Measurements from ENCODE around the gene DDX39B. TPM values are rescaled to one million over a fixed set of nuclear protein-coding genes. Genes with fewer than 3 reads are reported as not detected.

Gene DDX39B
- total and polyA plus RNA-seq, 9 of the 15 experiments (the other 6 are each of a cell fraction or from before 2014, with no cell fraction given), result 479 to 869 (median 592) TPM

GRCh38 chr6:31560697-31561058 lies 18.9 kb upstream of the DDX39B start:
- no peak overlapping the region for H2AFZ ChIP-seq (ENCODE audit: low read depth, low read length)
- no peaks in the 10 kb centered on the region for H3K27me3 ChIP-seq (ENCODE audit: control insufficient read depth in 2 of 2, insufficient read depth in 2 of 2, low read length in 2 of 2)
- no peaks in the 10 kb centered on the region for H4K20me1 ChIP-seq (replicated peaks; ENCODE audit: control insufficient read depth, insufficient read depth, low read length)
- POLR2A ChIA-PET, result interaction anchor here (1.3 to 5.8 kb wide), 3 partner anchors 12 to 38 kb away, joined by 4 to 38 read pairs (median 8); partner anchors contain the start of genes ATP6V1G2, DDX39B and NFKBIL1
- peak overlapping the region; percentile 4 to 77; a peak in 2 of 4 replicates for H3K9ac ChIP-seq (ENCODE audit: insufficient read depth in 1 of 2, low read depth in 2 of 2, low read length in 2 of 2)
- no TSS peak for BruUV-seq (replicated peaks)
- intact Hi-C loops (cut with micrococcal nuclease) (no loop called here), in situ Hi-C loops (cut with MboI) (no loop called here)
- no peak for DNase-seq (ENCODE audit: extremely low read depth in 1 of 4, low spot score in 3 of 4)
- H3K9me1 ChIP-seq (ENCODE audit: control insufficient read depth, insufficient read depth, low read length), result peaks cover 6% of the 10 kb centered on the region
- peak overlapping the region; percentile 41; the same call in 2 of the 3 replicates for H3K27ac ChIP-seq (ENCODE audit: extremely low read depth, low read depth, low read length)
- ATAC-seq, result no peak
- no peak overlapping the region for H3K4me3 ChIP-seq
- H3K4me2 ChIP-seq (ENCODE audit: insufficient read depth, low read length), result no peak overlapping the region
- H3K79me2 ChIP-seq (ENCODE audit: control insufficient read depth, insufficient read depth, low read length), result no peaks in the 10 kb centered on the region
- no peaks in the 10 kb centered on the region for H3K9me3 ChIP-seq (replicated peaks; ENCODE audit: control insufficient read depth, insufficient read depth, low read depth, low read length)
- peaks cover 46% of the 10 kb centered on the region for H3K36me3 ChIP-seq (ENCODE audit: control insufficient read depth, insufficient read depth, low read length)
- no peak for FAIRE-seq
- H3K4me1 ChIP-seq (replicated peaks in 1 of 2; ENCODE audit: control insufficient read depth in 2 of 2, insufficient read depth in 2 of 2, low read length in 2 of 2), result peaks cover 47 to 64% of the 10 kb centered on the region in 2 experiments
- CTCF ChIA-PET (ENCODE audit: low intra/inter-chr PET ratio), result no interaction called here
- TF ChIP-seq, protein P1, sequence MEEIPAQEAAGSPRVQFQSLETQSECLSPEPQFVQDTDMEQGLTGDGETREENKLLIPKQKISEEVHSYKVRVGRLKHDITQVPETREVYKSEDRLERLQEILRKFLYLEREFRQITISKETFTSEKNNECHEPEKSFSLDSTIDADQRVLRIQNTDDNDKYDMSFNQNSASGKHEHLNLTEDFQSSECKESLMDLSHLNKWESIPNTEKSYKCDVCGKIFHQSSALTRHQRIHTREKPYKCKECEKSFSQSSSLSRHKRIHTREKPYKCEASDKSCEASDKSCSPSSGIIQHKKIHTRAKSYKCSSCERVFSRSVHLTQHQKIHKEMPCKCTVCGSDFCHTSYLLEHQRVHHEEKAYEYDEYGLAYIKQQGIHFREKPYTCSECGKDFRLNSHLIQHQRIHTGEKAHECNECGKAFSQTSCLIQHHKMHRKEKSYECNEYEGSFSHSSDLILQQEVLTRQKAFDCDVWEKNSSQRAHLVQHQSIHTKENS (CRISPR knock-in tag; IDR thresholded peaks at IDR 0.05), result no peak
- TF ChIP-seq, protein P2, sequence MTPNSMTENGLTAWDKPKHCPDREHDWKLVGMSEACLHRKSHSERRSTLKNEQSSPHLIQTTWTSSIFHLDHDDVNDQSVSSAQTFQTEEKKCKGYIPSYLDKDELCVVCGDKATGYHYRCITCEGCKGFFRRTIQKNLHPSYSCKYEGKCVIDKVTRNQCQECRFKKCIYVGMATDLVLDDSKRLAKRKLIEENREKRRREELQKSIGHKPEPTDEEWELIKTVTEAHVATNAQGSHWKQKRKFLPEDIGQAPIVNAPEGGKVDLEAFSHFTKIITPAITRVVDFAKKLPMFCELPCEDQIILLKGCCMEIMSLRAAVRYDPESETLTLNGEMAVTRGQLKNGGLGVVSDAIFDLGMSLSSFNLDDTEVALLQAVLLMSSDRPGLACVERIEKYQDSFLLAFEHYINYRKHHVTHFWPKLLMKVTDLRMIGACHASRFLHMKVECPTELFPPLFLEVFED (CRISPR knock-in tag; conservative IDR thresholded peaks at IDR 0.05), result no peak
- TF ChIP-seq ELF1 (tag; IDR thresholded peaks at IDR 0.05) (no peak), HMBOX1 (IDR thresholded peaks at IDR 0.05) (peak; percentile 60; the same call in 1 of the 2 replicates), SREBF1 (IDR thresholded peaks at IDR 0.05; ENCODE audit: borderline replicate concordance, low read depth, low read length) (no peak), E2F8 (IDR thresholded peaks at IDR 0.05; ENCODE audit: low read depth, partially characterized antibody) (peak; percentile 7), STAT6 (CRISPR knock-in tag; IDR thresholded peaks at IDR 0.05) (no peak), ZNF175 (CRISPR knock-in tag; IDR thresholded peaks at IDR 0.05; ENCODE audit: low read depth) (0 out of 2 replicates have a peak, but pooled peaks have one; percentile 1), TEAD4 (IDR thresholded peaks at IDR 0.05; ENCODE audit: low read length) (no peak), TEAD4 (CRISPR knock-in tag; IDR thresholded peaks at IDR 0.05; ENCODE audit: borderline replicate concordance) (no peak), NR4A1 (CRISPR knock-in tag; IDR thresholded peaks at IDR 0.05) (no peak), NR4A1 (tag; IDR thresholded peaks at IDR 0.05) (no peak), ZNF274 (IDR thresholded peaks at IDR 0.05; ENCODE audit: borderline replicate concordance, low read depth, low read length) (no peak), HDAC6 (IDR thresholded peaks at IDR 0.05; ENCODE audit: low read depth, low read length) (no peak)
